Fibroblast of lung (primary cell): ENCODE results near the gene ADD3. TPM values are rescaled to one million over a fixed set of nuclear protein-coding genes. Genes with fewer than 3 reads are reported as not detected.

Experiments used
- DNase-seq, 2 donors: peaks; one replicate each; pipeline versions ENCODE4 v3.0.0 to v3.0.0-alpha.2; 2010; ENCODE audit warnings: low read depth in 2 of 2
- H2AFZ ChIP-seq: 2 replicates; pipeline ENCODE4 v1.5.1; 2012; ENCODE audit warnings: low read length, control low read depth, inconsistent platforms
- H3K27ac ChIP-seq: 2 replicates; pipeline ENCODE4 v1.5.1; 2011; ENCODE audit warnings: low read length, control low read depth; ENCODE audit not compliant: insufficient read depth
- H3K27me3 ChIP-seq: 2 replicates; pipeline ENCODE4 v1.5.1; 2011; ENCODE audit warnings: mild to moderate bottlenecking, low read length; ENCODE audit not compliant: control insufficient read depth, insufficient read depth
- H3K36me3 ChIP-seq: 2 replicates; pipeline ENCODE4 v1.5.1; 2011; ENCODE audit warnings: low read length; ENCODE audit not compliant: control insufficient read depth, insufficient read depth
- H3K4me1 ChIP-seq: 2 replicates; pipeline ENCODE4 v1.5.1; 2011; ENCODE audit warnings: low read length; ENCODE audit not compliant: control insufficient read depth, insufficient read depth; ENCODE audit errors: extremely low read depth
- H3K4me2 ChIP-seq: 2 replicates; pipeline ENCODE4 v1.5.1; 2011; ENCODE audit warnings: low read length, control low read depth; ENCODE audit not compliant: insufficient read depth; ENCODE audit errors: extremely low read depth
- H3K4me3 ChIP-seq, 4 experiments: fragments of 200-600 bp in 1 of 4; sonication (generic) in 1 of 4; replicated peaks in 1 of 4; 2 replicates each; pipeline ENCODE4 v1.5.1; 2011 to 2016; ENCODE audit warnings: low read length in 4 of 4, low read depth in 3 of 4, mild to moderate bottlenecking in 3 of 4, control low read depth in 2 of 4, inconsistent platforms in 1 of 4, mixed read lengths in 1 of 4; ENCODE audit not compliant: insufficient read depth in 1 of 4; ENCODE audit errors: control extremely low read depth in 1 of 4
- H3K79me2 ChIP-seq: 2 replicates; pipeline ENCODE4 v1.5.1; 2012; ENCODE audit warnings: mild to moderate bottlenecking, low read length, inconsistent platforms; ENCODE audit not compliant: control insufficient read depth, insufficient read depth
- H3K9ac ChIP-seq: 2 replicates; pipeline ENCODE4 v1.5.1; 2011; ENCODE audit warnings: mild to moderate bottlenecking, low read length, control low read depth; ENCODE audit not compliant: insufficient read depth
- H3K9me3 ChIP-seq: 2 replicates; pipeline ENCODE4 v1.5.1; 2012; ENCODE audit warnings: low read depth, low read length; ENCODE audit not compliant: control insufficient read depth, insufficient read depth
- H4K20me1 ChIP-seq: 2 replicates; pipeline ENCODE4 v1.5.1; 2011; ENCODE audit warnings: low read length; ENCODE audit not compliant: control insufficient read depth, insufficient read depth; ENCODE audit errors: extremely low read depth
- CTCF ChIP-seq, 2 donors: IDR thresholded peaks in 1 of 2; conservative IDR thresholded peaks in 1 of 2; 1 replicate in 1 of 2; 2 replicates in 1 of 2; pipeline ENCODE4 v1.5.1; 2011 to 2012; ENCODE audit warnings: low read length in 2 of 2, control low read depth in 1 of 2, inconsistent platforms in 1 of 2, low read depth in 1 of 2, mild to moderate bottlenecking in 1 of 2
- EZH2 ChIP-seq: IDR thresholded peaks from 2 replicates; pipeline ENCODE4 v1.5.1; 2012; ENCODE audit warnings: low read length, control low read depth, mild to moderate bottlenecking; ENCODE audit errors: missing control alignments
- polyA plus RNA-seq, 2 donors: library from polyadenylated mRNA; depleted of rRNA in 1 of 2; stranded (reverse) in 1 of 2; unstranded in 1 of 2; fragments of >200 nt; gene quantifications; 2 replicates each; pipeline ENCODE4 v1.2.1, GENCODE V29; 2011 to 2012; ENCODE audit warnings: missing spikeins in 1 of 2
- total RNA-seq: library from RNA; depleted of rRNA; stranded (reverse); fragments of >200 nt; gene quantifications from 2 replicates; pipeline ENCODE4 v1.2.1, GENCODE V29; 2014

ADD3 gene
- total and polyA plus RNA-seq, 2 donors (not counting 1 experiment from before 2014, with no cell fraction given): 93.0 to 416 TPM

GRCh38 chr10:110069502-110069982, 61.8 kb downstream of the ADD3 start:
- no peak overlapping the region for H3K4me3 ChIP-seq
- peak overlapping the region; percentile 56 for H3K4me2 ChIP-seq
- no peak for TF ChIP-seq EZH2
- no peak for TF ChIP-seq CTCF (conservative IDR thresholded peaks at IDR 0.05 in 1 of 2, IDR thresholded peaks at IDR 0.05 in 1 of 2; ENCODE audit: low read depth in 1 of 2, low read length in 2 of 2)

GRCh38 chr10:110073896-110074295, 66.1 kb downstream of the ADD3 start:
- Histone ChIP-seq H3K4me1 (peaks cover 23% of the 10 kb centered on the region), H3K9ac (no peak overlapping the region), H3K4me3 (no peak overlapping the region), H3K79me2 (peaks cover 22% of the 10 kb centered on the region), H3K27ac (peak overlapping the region; percentile 23), H3K9me3 (no peaks in the 10 kb centered on the region), H3K4me2 (peak overlapping the region; percentile 36), H3K27me3 (no peaks in the 10 kb centered on the region), H3K36me3 (no peaks in the 10 kb centered on the region), H4K20me1 (no peaks in the 10 kb centered on the region), H2AFZ (no peak overlapping the region)
- peak in 1 of 2 donors; percentile 10 for DNase-seq
- TF ChIP-seq CTCF (conservative IDR thresholded peaks at IDR 0.05 in 1 of 2, IDR thresholded peaks at IDR 0.05 in 1 of 2; ENCODE audit: low read depth in 1 of 2, low read length in 2 of 2) (no peak), EZH2 (no peak)

More at GRCh38 chr10:110069502-110069982, 61.8 kb downstream of the ADD3 start:
- peak; percentile 30 to 63 for DNase-seq
- H3K9me3 ChIP-seq: no peaks in the 10 kb centered on the region
- no peaks in the 10 kb centered on the region for H4K20me1 ChIP-seq
- peaks cover 12% of the 10 kb centered on the region for H3K79me2 ChIP-seq
- H2AFZ ChIP-seq: no peak overlapping the region
- H3K9ac ChIP-seq: no peak overlapping the region
- H3K27me3 ChIP-seq: no peaks in the 10 kb centered on the region
- no peaks in the 10 kb centered on the region for H3K36me3 ChIP-seq
- no peak overlapping the region for H3K27ac ChIP-seq
- H3K4me1 ChIP-seq: peaks cover 10% of the 10 kb centered on the region

- Histone ChIP-seq H3K27ac (peak overlapping the region; percentile 23), H3K4me2 (peak overlapping the region; percentile 36), H2AFZ (no peak overlapping the region), H4K20me1 (no peaks in the 10 kb centered on the region), H3K79me2 (peaks cover 24% of the 10 kb centered on the region), H3K9me3 (no peaks in the 10 kb centered on the region), H3K4me3 (no peak overlapping the region), H3K36me3 (no peaks in the 10 kb centered on the region), H3K9ac (no peak overlapping the region), H3K4me1 (peaks cover 23% of the 10 kb centered on the region), H3K27me3 (no peaks in the 10 kb centered on the region)
- no peak for TF ChIP-seq EZH2
- no peak for TF ChIP-seq CTCF (conservative IDR thresholded peaks at IDR 0.05 in 1 of 2, IDR thresholded peaks at IDR 0.05 in 1 of 2; ENCODE audit: low read depth in 1 of 2, low read length in 2 of 2)
- DNase-seq: peak in 1 of 2 donors; percentile 20
These were observed 66.5 kb downstream of the ADD3 start for GRCh38 chr10:110074298-110074697.
